A549 (cell line): Measurements from ENCODE around the gene APOBEC3A. TPM values are rescaled to one million over a fixed set of nuclear protein-coding genes. Genes with fewer than 3 reads are reported as not detected.

ENCODE experiments used
- ATAC-seq, 2 experiments: fragments of 200-7000 bp in 1 of 2; fragments of >200 bp in 1 of 2; cut with Nextera tagmentation in 1 of 2; cut with Tn5 transposase in 1 of 2; 3 replicates each; pipeline versions ENCODE4 v1.8.0 to v1.9.1; 2018 to 2020; ENCODE audit warnings: mild to moderate bottlenecking in 1 of 2, moderate library complexity in 1 of 2
- CTCF ChIA-PET: fragments of 300-600 bp; sonication (Branson Sonifier 250); formaldehyde crosslinking; extraction: SDS; loops from one replicate; lab custom pipeline; 2021; ENCODE audit warnings: antibody characterized with exemption, inconsistent platforms; lab: Yijun Ruan, JAX
- POLR2A ChIA-PET: fragments of 350-600 bp; formaldehyde crosslinking; extraction: SDS; loops from one replicate; lab custom pipeline; 2021; ENCODE audit warnings: antibody characterized with exemption, inconsistent platforms; lab: Yijun Ruan, JAX
- DNase-seq, 2 experiments: peaks; one replicate each; pipeline versions ENCODE4 v3.0.0 to v3.0.0-alpha.2; 2011 to 2016; ENCODE audit warnings: low read depth in 1 of 2, low spot score in 1 of 2
- FAIRE-seq: peaks from 2 replicates; lab custom pipeline; 2011; peaks lifted over from hg19 to GRCh38; lab: Jason Lieb, UNC
- H3K27ac ChIP-seq, 2 experiments: fragments of >200 bp; sonication (Bioruptor Twin); formaldehyde crosslinking; 3 replicates each; pipeline ENCODE4 v1.5.1; 2016 to 2017
- H3K4me1 ChIP-seq: fragments of >200 bp; sonication (Bioruptor Twin); formaldehyde crosslinking; 3 replicates; pipeline ENCODE4 v1.6.1; 2016
- H3K4me2 ChIP-seq: fragments of >200 bp; sonication (Bioruptor Twin); formaldehyde crosslinking; 3 replicates; pipeline ENCODE4 v1.6.1; 2016
- H3K4me3 ChIP-seq: fragments of >200 bp; sonication (Bioruptor Twin); formaldehyde crosslinking; 3 replicates; pipeline ENCODE4 v1.5.1; 2016
- H3K9me3 ChIP-seq: fragments of >200 bp; sonication (Bioruptor Twin); formaldehyde crosslinking; 3 replicates; pipeline ENCODE4 v1.6.1; 2016
- BHLHE40 ChIP-seq: IDR thresholded peaks from 2 replicates; pipeline ENCODE4 v1.6.1; 2012; ENCODE audit warnings: low read depth, low read length, inconsistent platforms
- CHD4 ChIP-seq: fragments of 200-600 bp; sonication (generic); IDR thresholded peaks from 2 replicates; pipeline ENCODE4 v1.6.1; 2016; ENCODE audit warnings: antibody characterized with exemption, mild to moderate bottlenecking, borderline replicate concordance
- EP300 ChIP-seq, 2 experiments: fragments of >200 bp; sonication (Bioruptor Twin); formaldehyde crosslinking; IDR thresholded peaks; 2 replicates in 1 of 2; 3 replicates in 1 of 2; pipeline ENCODE4 v1.6.1; 2016 to 2017
- ESRRA ChIP-seq: fragments of 150-350 bp; IDR thresholded peaks from 2 replicates; pipeline ENCODE4 v1.6.1; 2014; ENCODE audit warnings: mild to moderate bottlenecking, low read length, borderline replicate concordance
- FOSL2 ChIP-seq, 2 experiments: fragments of 450-650 bp in 1 of 2; fragments of >200 bp in 1 of 2; sonication (Bioruptor Twin) in 1 of 2; formaldehyde crosslinking; IDR thresholded peaks; 2 replicates each; pipeline versions ENCODE4 v1.5.0 to v1.6.1; 2016 to 2020; ENCODE audit warnings: mild to moderate bottlenecking in 1 of 2, moderate library complexity in 1 of 2
- FOXS1 ChIP-seq: fragments of 250-450 bp; sonication (Bioruptor Pico); IDR thresholded peaks from 2 replicates; pipeline ENCODE4 v1.5.0; 2020; ENCODE audit warnings: mild to moderate bottlenecking, moderate library complexity
- HEYL ChIP-seq: fragments of 250-450 bp; sonication (Bioruptor Pico); IDR thresholded peaks from 2 replicates; pipeline ENCODE4 v1.8.0; 2021; ENCODE audit warnings: mild to moderate bottlenecking, moderate library complexity
- HOXA7 ChIP-seq: fragments of 250-450 bp; sonication (Bioruptor Pico); IDR thresholded peaks from 2 replicates; pipeline ENCODE4 v1.5.0; 2020; ENCODE audit warnings: mild to moderate bottlenecking, moderate library complexity
- HOXB5 ChIP-seq: fragments of 250-450 bp; sonication (Bioruptor Pico); IDR thresholded peaks from 2 replicates; pipeline ENCODE4 v1.5.0; 2020; ENCODE audit warnings: mild to moderate bottlenecking, moderate library complexity
- JUNB ChIP-seq: fragments of >200 bp; sonication (Bioruptor Twin); formaldehyde crosslinking; IDR thresholded peaks from 2 replicates; pipeline ENCODE4 v1.6.1; 2016
- KDM1A ChIP-seq: fragments of 200-600 bp; sonication (generic); IDR thresholded peaks from 2 replicates; pipeline ENCODE4 v1.6.1; 2016; ENCODE audit warnings: low read depth, mild to moderate bottlenecking
- MYC ChIP-seq: IDR thresholded peaks from 2 replicates; pipeline ENCODE4 v1.6.1; 2012; ENCODE audit warnings: mild to moderate bottlenecking, inconsistent platforms, low read length, improper control_type of control experiment, borderline replicate concordance
- NFE2L2 ChIP-seq: fragments of 150-350 bp; conservative IDR thresholded peaks from 2 replicates; pipeline ENCODE4 v1.6.1; 2014; ENCODE audit warnings: low read length
- POLR2A ChIP-seq: IDR thresholded peaks from 2 replicates; pipeline ENCODE4 v1.6.1; 2012; ENCODE audit warnings: mild to moderate bottlenecking, low read length
- POLR2AphosphoS2 ChIP-seq: conservative IDR thresholded peaks from 2 replicates; pipeline ENCODE4 v1.6.1; 2012; ENCODE audit warnings: low read length, improper control_type of control experiment, inconsistent platforms
- RARB ChIP-seq: fragments of 250-450 bp; sonication (Bioruptor Pico); IDR thresholded peaks from 2 replicates; pipeline ENCODE4 v1.8.0; 2021; ENCODE audit warnings: mild to moderate bottlenecking, moderate library complexity
- RCOR1 ChIP-seq: fragments of 150-350 bp; IDR thresholded peaks from 2 replicates; pipeline ENCODE4 v1.6.1; 2014; ENCODE audit warnings: antibody characterized with exemption, low read length, low read depth
- RFX5 ChIP-seq: fragments of 450-650 bp; IDR thresholded peaks from 2 replicates; pipeline ENCODE4 v1.7.1; 2014; ENCODE audit warnings: antibody characterized with exemption, mild to moderate bottlenecking, moderate library complexity
- SMC3 ChIP-seq: fragments of >200 bp; sonication (Bioruptor Twin); formaldehyde crosslinking; IDR thresholded peaks from 3 replicates; pipeline ENCODE4 v1.6.1; 2018; ENCODE audit warnings: inconsistent platforms
- SREBF2 ChIP-seq: fragments of 450-650 bp; IDR thresholded peaks from 2 replicates; pipeline ENCODE4 v1.6.1; 2014; ENCODE audit warnings: mild to moderate bottlenecking, moderate library complexity
- TFCP2L1 ChIP-seq: fragments of 250-450 bp; sonication (Bioruptor Pico); IDR thresholded peaks from 2 replicates; pipeline ENCODE4 v1.5.0; 2021; ENCODE audit warnings: mild to moderate bottlenecking
- TP53 ChIP-seq: fragments of 250-450 bp; sonication (Bioruptor Pico); IDR thresholded peaks from 2 replicates; pipeline ENCODE4 v1.5.0; 2021; ENCODE audit warnings: mild to moderate bottlenecking, moderate library complexity
- ZC3H11A ChIP-seq: fragments of 450-650 bp; IDR thresholded peaks from 2 replicates; pipeline ENCODE4 v1.6.1; 2014; ENCODE audit warnings: antibody characterized with exemption, mild to moderate bottlenecking
- ZFP36 ChIP-seq: fragments of 450-650 bp; IDR thresholded peaks from 2 replicates; pipeline ENCODE4 v1.6.1; 2014; ENCODE audit warnings: borderline replicate concordance; ENCODE audit not compliant: partially characterized antibody
- ZNF302 ChIP-seq: fragments of 250-450 bp; sonication (Bioruptor Pico); IDR thresholded peaks from 2 replicates; pipeline ENCODE4 v1.9.0; 2021; ENCODE audit warnings: inconsistent platforms, mild to moderate bottlenecking, moderate library complexity
- WGBS: methylation state at CpG from one replicate; pipeline ENCODE4 v1.1.6; 2017; ENCODE audit errors: missing lambda C conversion rate; 5-methylcytosine and 5-hydroxymethylcytosine counted together
- polyA plus RNA-seq, 4 experiments: library from polyadenylated mRNA; depleted of rRNA in 3 of 4; stranded (reverse); fragments of >200 nt; fragmentation: RNase III in 1 of 4; extraction: RNeasy Plus Mini Kit Qiagen cat#74134 plus additional on column Dnase treatment in 1 of 4; gene quantifications; 2 replicates in 3 of 4; 3 replicates in 1 of 4; pipeline ENCODE4 v1.2.3, GENCODE V29; 2011 to 2017
- TF ChIP-seq, protein P1 (sequence below): fragments of 150-350 bp; IDR thresholded peaks from 2 replicates; pipeline ENCODE4 v1.6.1; 2014; ENCODE audit warnings: low read depth, mild to moderate bottlenecking, low read length
- TF ChIP-seq, protein P2 (sequence below): fragments of 250-450 bp; sonication (Bioruptor Pico); IDR thresholded peaks from 2 replicates; pipeline ENCODE4 v1.5.0; 2020; ENCODE audit warnings: low read depth, mild to moderate bottlenecking, moderate library complexity
- TF ChIP-seq, protein P3 (sequence below): fragments of 450-650 bp; IDR thresholded peaks from 2 replicates; pipeline ENCODE4 v1.6.1; 2014; ENCODE audit warnings: antibody characterized with exemption
- TF ChIP-seq, protein P4 (sequence below): fragments of >200 bp; sonication (Bioruptor Twin); formaldehyde crosslinking; IDR thresholded peaks from 3 replicates; pipeline ENCODE4 v1.6.1; 2016

Gene APOBEC3A
- polyA plus RNA-seq, 2 of the 4 experiments (the other 2 are of a cell fraction): not detected

DNA sequence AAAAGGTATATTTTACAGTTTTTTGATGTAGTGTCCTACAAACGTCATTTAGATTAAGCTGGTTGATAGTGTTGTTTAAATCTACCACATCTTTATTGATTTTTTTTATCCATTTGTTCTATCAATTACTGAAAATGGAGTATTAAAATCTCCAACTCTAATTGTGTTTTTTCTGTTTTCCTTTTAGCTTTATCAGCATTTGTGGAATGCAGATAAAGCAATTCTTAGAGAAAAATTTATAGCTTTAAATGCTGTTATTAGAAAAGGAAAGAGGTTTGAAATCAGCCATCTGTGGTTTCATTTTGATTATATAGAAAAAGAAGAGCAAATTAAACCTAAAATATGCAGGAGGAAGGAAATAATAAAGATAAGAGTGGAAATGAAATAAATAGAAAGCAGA, 46.0 kb upstream of the APOBEC3A start:
- no peak overlapping the region for H3K4me2 ChIP-seq
- H3K4me1 ChIP-seq: no peaks in the 10 kb centered on the region
- H3K4me3 ChIP-seq: no peak overlapping the region
- no peaks in the 10 kb centered on the region for H3K9me3 ChIP-seq
- POLR2A ChIA-PET: no interaction called here
- CTCF ChIA-PET: interaction anchor here (0.6 to 1.4 kb wide), 4 partner anchors 12 to 142 kb away, joined by 3 to 5 read pairs (median 3); no protein-coding TSS in a partner anchor
- WGBS: 23% methylated on average over 1 of the region's 1 CpG
- FAIRE-seq (no peak), ATAC-seq (no peak)
- H3K27ac ChIP-seq: no peak overlapping the region
- TF ChIP-seq RARB (CRISPR knock-in tag) (no peak), SMC3 (no peak), TP53 (CRISPR knock-in tag) (no peak), JUNB (no peak), KDM1A (no peak), FOXS1 (CRISPR knock-in tag) (no peak), NFE2L2 (no peak), POLR2A (no peak), CHD4 (no peak), HEYL (CRISPR knock-in tag) (no peak)
- TF ChIP-seq, protein P1, sequence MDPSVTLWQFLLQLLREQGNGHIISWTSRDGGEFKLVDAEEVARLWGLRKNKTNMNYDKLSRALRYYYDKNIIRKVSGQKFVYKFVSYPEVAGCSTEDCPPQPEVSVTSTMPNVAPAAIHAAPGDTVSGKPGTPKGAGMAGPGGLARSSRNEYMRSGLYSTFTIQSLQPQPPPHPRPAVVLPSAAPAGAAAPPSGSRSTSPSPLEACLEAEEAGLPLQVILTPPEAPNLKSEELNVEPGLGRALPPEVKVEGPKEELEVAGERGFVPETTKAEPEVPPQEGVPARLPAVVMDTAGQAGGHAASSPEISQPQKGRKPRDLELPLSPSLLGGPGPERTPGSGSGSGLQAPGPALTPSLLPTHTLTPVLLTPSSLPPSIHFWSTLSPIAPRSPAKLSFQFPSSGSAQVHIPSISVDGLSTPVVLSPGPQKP: no peak
- TF ChIP-seq, all 56 proteins: peak for 0
- no peak for DNase-seq

DNA sequence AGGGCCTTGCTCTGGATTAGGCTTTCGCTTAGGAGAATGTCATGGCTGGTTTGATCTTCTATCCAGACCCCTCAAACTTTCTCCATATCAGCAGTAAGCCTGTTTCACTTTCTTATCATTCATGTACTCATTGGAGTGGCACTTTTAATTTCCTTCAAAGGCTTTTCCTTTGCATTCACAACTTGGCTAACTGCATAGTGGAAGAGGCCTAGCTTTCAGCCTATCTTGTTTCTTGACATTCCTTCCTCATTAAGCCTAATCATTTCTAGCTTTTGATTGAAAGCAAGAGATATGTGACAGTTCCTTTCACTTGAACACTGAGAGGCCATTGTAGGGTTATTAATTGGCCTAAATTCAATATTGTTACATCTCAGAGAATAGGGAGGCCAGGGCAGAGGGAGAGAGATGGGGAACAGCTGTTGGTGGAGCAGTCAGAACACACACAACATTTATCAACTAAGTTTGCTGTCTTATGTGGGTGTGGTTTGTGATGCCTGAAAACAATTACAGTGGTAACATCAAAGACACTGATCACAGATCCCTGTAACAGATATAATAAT, 37.7 kb upstream of the APOBEC3A start:
- Histone ChIP-seq H3K9me3 (no peaks in the 10 kb centered on the region), H3K4me1 (peaks cover 8% of the 10 kb centered on the region), H3K4me3 (no peak overlapping the region), H3K27ac (no peak overlapping the region)
- WGBS: 73% methylated on average over 1 of the region's 1 CpG
- ChIA-PET CTCF (interaction anchor here (1.0 to 4.8 kb wide), 2 partner anchors 8 to 50 kb away, joined by 3 to 17 read pairs; no protein-coding TSS in a partner anchor), POLR2A (no interaction called here)
- no peak for DNase-seq
- ATAC-seq: no peak
- TF ChIP-seq, protein P2, sequence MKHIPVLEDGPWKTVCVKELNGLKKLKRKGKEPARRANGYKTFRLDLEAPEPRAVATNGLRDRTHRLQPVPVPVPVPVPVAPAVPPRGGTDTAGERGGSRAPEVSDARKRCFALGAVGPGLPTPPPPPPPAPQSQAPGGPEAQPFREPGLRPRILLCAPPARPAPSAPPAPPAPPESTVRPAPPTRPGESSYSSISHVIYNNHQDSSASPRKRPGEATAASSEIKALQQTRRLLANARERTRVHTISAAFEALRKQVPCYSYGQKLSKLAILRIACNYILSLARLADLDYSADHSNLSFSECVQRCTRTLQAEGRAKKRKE (CRISPR knock-in tag): no peak
- TF ChIP-seq RFX5 (no peak), ZC3H11A (no peak), ZFP36 (no peak), MYC (no peak), HOXA7 (no peak), HOXB5 (CRISPR knock-in tag) (no peak), ZNF302 (CRISPR knock-in tag) (no peak), RCOR1 (no peak), POLR2AphosphoS2 (no peak), HEYL (CRISPR knock-in tag) (no peak)
- TF ChIP-seq, all 56 proteins: peak for 0
- no peak overlapping the region for H3K4me2 ChIP-seq
- no peak for FAIRE-seq

DNA sequence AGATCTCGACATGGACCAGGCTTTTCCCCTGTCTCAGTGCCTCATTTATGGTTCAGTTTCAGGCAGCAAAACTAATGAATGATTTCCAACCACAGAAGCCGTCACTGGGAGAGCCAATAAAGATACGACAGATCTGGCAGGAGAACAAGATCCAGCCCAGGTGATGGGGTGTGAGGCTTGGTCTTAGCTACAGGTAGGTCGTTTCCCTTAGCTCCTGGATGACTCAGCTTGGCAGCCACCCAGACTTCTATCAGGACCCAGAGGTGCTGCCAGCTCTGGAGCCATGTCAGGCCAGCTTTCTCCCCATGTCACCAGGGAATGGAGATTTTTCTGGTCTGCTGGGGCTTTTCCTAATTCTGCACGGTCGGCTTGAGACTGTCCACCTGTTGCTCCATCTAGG, 36.3 kb upstream of the APOBEC3A start:
- no peak overlapping the region for H3K27ac ChIP-seq
- peaks cover 20% of the 10 kb centered on the region for H3K4me1 ChIP-seq
- no peak for TF ChIP-seq SMC3
- no peak for TF ChIP-seq ESRRA
- TF ChIP-seq EP300 (IDR thresholded peaks at IDR 0.05): no peak
- no peak for TF ChIP-seq KDM1A
- TF ChIP-seq, protein P3, sequence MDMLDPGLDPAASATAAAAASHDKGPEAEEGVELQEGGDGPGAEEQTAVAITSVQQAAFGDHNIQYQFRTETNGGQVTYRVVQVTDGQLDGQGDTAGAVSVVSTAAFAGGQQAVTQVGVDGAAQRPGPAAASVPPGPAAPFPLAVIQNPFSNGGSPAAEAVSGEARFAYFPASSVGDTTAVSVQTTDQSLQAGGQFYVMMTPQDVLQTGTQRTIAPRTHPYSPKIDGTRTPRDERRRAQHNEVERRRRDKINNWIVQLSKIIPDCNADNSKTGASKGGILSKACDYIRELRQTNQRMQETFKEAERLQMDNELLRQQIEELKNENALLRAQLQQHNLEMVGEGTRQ: no peak
- no peak for TF ChIP-seq SREBF2
- TF ChIP-seq TFCP2L1: no peak
- TF ChIP-seq FOSL2 (IDR thresholded peaks at IDR 0.05): no peak
- TF ChIP-seq FOSL2 (CRISPR knock-in tag; IDR thresholded peaks at IDR 0.05): no peak
- no peak for TF ChIP-seq TP53 (CRISPR knock-in tag)
- TF ChIP-seq, protein P4, sequence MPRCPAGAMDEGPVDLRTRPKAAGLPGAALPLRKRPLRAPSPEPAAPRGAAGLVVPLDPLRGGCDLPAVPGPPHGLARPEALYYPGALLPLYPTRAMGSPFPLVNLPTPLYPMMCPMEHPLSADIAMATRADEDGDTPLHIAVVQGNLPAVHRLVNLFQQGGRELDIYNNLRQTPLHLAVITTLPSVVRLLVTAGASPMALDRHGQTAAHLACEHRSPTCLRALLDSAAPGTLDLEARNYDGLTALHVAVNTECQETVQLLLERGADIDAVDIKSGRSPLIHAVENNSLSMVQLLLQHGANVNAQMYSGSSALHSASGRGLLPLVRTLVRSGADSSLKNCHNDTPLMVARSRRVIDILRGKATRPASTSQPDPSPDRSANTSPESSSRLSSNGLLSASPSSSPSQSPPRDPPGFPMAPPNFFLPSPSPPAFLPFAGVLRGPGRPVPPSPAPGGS: no peak
- no peak for TF ChIP-seq RARB (CRISPR knock-in tag)
- TF ChIP-seq BHLHE40: no peak

More for the DNA sequence above, 36.3 kb upstream of the APOBEC3A start:
- CTCF ChIA-PET: interaction anchor here (0.7 to 4.8 kb wide), 4 partner anchors 52 to 214 kb away, joined by 3 to 17 read pairs (median 3); no protein-coding TSS in a partner anchor
- POLR2A ChIA-PET: no interaction called here
- ATAC-seq (no peak), DNase-seq (no peak), FAIRE-seq (no peak)
- H3K4me2 ChIP-seq: no peak overlapping the region
- WGBS: 69% methylated on average over 6 of the region's 6 CpGs
- no peak overlapping the region for H3K4me3 ChIP-seq
- no peaks in the 10 kb centered on the region for H3K9me3 ChIP-seq
